ENCODE measurements around the gene CBARP. TPM values are rescaled to one million over a fixed set of nuclear protein-coding genes. Genes with fewer than 3 reads are reported as not detected.

The CBARP gene
- total and polyA plus RNA-seq, 2 of the 13 experiments (the other 11 are each of a cell fraction or from before 2014, with no cell fraction given): 1.2 to 1.4 TPM

DNA sequence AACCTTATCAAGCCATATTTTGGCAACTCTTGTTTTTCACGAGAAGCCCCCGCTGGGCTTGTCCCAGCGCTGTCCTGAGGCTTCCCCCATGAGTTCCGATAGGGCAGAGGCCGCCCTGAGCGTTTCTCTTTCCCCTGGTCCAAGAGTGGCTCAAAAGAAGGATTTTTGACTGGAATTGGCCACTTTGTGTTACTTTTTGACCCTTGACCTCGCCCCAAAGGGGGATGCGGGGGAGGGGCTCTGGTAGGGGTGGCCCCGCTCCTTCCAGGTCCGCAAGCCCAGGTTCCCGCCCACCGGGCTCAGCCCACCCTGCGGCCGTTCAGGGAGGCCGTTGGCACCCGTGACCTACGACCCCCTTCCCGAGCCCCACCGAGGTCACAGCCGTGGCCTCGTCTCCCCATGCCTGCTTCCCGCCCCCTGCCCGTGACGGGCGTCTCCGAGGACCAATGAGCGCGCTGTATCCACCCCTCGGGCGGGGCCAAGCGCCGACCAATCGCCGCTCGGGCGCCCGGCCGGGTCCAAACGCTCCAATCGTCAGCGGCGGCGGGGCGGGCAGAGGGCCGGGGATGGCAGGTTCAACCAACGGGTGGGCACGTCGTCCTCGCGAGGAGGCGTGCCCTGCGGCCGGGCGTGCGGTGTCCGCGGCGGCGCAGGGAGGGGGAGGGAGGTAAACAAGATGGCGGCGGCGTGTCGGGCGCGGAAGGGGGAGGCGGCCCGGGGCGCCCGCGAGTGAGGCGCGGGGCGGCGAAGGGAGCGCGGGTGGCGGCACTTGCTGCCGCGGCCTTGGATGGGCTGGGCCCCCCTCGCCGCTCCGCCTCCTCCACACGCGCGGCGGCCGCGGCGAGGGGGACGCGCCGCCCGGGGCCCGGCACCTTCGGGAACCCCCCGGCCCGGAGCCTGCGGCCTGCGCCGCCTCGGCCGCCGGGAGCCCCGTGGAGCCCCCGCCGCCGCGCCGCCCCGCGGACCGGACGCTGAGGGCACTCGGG, 32.4 kb downstream of the CBARP start, which contains the start of gene STK11 (continued):
- TF ChIP-seq ZNF547 (CRISPR knock-in tag; IDR thresholded peaks at IDR 0.05) (peak; percentile 73; the same call in 1 of the 2 replicates), ETV6 (CRISPR knock-in tag; conservative IDR thresholded peaks at IDR 0.05) (0 out of 2 replicates have a peak, but pooled peaks have one; percentile 61), TCF7 (IDR thresholded peaks at IDR 0.05; ENCODE audit: low read depth) (no peak), RCOR2 (CRISPR knock-in tag; IDR thresholded peaks at IDR 0.05) (no peak), JUND (CRISPR knock-in tag; IDR thresholded peaks at IDR 0.05) (no peak), TGIF2 (CRISPR knock-in tag; IDR thresholded peaks at IDR 0.05) (peak; percentile 29; the same call in 1 of the 2 replicates), MLLT10 (CRISPR knock-in tag; IDR thresholded peaks at IDR 0.05) (no peak), BORCS8-MEF2B (CRISPR knock-in tag; IDR thresholded peaks at IDR 0.05) (peak; percentile 31; the same call in 1 of the 2 replicates), ZNF136 (CRISPR knock-in tag; IDR thresholded peaks at IDR 0.05; ENCODE audit: low read depth) (no peak), ARNT (IDR thresholded peaks at IDR 0.05) (no peak), ZNF839 (CRISPR knock-in tag; IDR thresholded peaks at IDR 0.05; ENCODE audit: borderline replicate concordance) (no peak), NONO (IDR thresholded peaks at IDR 0.05) (no peak), NONO (CRISPR knock-in tag; conservative IDR thresholded peaks at IDR 0.05) (peak; percentile 34; the same call in 1 of the 2 replicates), ZNF777 (CRISPR knock-in tag; IDR thresholded peaks at IDR 0.05) (0 out of 2 replicates have a peak, but pooled peaks have one; percentile 41), YEATS4 (CRISPR knock-in tag; IDR thresholded peaks at IDR 0.05; ENCODE audit: borderline replicate concordance) (peak; percentile 51; the same call in 1 of the 2 replicates), SOX5 (CRISPR knock-in tag; IDR thresholded peaks at IDR 0.05; ENCODE audit: borderline replicate concordance) (peak; percentile 45; the same call in 1 of the 2 replicates), ZNF567 (CRISPR knock-in tag; IDR thresholded peaks at IDR 0.05; ENCODE audit: borderline replicate concordance) (peak; percentile 56; the same call in 1 of the 2 replicates)
- TF ChIP-seq, protein P1, sequence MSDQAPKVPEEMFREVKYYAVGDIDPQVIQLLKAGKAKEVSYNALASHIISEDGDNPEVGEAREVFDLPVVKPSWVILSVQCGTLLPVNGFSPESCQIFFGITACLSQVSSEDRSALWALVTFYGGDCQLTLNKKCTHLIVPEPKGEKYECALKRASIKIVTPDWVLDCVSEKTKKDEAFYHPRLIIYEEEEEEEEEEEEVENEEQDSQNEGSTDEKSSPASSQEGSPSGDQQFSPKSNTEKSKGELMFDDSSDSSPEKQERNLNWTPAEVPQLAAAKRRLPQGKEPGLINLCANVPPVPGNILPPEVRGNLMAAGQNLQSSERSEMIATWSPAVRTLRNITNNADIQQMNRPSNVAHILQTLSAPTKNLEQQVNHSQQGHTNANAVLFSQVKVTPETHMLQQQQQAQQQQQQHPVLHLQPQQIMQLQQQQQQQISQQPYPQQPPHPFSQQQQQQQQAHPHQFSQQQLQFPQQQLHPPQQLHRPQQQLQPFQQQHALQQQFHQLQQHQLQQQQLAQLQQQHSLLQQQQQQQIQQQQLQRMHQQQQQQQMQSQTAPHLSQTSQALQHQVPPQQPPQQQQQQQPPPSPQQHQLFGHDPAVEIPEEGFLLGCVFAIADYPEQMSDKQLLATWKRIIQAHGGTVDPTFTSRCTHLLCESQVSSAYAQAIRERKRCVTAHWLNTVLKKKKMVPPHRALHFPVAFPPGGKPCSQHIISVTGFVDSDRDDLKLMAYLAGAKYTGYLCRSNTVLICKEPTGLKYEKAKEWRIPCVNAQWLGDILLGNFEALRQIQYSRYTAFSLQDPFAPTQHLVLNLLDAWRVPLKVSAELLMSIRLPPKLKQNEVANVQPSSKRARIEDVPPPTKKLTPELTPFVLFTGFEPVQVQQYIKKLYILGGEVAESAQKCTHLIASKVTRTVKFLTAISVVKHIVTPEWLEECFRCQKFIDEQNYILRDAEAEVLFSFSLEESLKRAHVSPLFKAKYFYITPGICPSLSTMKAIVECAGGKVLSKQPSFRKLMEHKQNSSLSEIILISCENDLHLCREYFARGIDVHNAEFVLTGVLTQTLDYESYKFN (CRISPR knock-in tag; conservative IDR thresholded peaks at IDR 0.05): peak; percentile 87
- TF ChIP-seq, protein P2, sequence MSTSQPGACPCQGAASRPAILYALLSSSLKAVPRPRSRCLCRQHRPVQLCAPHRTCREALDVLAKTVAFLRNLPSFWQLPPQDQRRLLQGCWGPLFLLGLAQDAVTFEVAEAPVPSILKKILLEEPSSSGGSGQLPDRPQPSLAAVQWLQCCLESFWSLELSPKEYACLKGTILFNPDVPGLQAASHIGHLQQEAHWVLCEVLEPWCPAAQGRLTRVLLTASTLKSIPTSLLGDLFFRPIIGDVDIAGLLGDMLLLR (CRISPR knock-in tag; IDR thresholded peaks at IDR 0.05): no peak
- TF ChIP-seq, protein P3, sequence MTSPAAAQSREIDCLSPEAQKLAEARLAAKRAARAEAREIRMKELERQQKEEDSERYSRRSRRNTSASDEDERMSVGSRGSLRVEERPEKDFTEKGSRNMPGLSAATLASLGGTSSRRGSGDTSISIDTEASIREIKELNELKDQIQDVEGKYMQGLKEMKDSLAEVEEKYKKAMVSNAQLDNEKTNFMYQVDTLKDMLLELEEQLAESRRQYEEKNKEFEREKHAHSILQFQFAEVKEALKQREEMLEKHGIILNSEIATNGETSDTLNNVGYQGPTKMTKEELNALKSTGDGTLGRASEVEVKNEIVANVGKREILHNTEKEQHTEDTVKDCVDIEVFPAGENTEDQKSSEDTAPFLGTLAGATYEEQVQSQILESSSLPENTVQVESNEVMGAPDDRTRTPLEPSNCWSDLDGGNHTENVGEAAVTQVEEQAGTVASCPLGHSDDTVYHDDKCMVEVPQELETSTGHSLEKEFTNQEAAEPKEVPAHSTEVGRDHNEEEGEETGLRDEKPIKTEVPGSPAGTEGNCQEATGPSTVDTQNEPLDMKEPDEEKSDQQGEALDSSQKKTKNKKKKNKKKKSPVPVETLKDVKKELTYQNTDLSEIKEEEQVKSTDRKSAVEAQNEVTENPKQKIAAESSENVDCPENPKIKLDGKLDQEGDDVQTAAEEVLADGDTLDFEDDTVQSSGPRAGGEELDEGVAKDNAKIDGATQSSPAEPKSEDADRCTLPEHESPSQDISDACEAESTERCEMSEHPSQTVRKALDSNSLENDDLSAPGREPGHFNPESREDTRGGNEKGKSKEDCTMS (CRISPR knock-in tag; conservative IDR thresholded peaks at IDR 0.05): no peak
- TF ChIP-seq, protein P4, sequence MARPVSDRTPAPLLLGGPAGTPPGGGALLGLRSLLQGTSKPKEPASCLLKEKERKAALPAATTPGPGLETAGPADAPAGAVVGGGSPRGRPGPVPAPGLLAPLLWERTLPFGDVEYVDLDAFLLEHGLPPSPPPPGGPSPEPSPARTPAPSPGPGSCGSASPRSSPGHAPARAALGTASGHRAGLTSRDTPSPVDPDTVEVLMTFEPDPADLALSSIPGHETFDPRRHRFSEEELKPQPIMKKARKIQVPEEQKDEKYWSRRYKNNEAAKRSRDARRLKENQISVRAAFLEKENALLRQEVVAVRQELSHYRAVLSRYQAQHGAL (CRISPR knock-in tag; IDR thresholded peaks at IDR 0.05; ENCODE audit: not compliant biosample characterization): no peak
- TF ChIP-seq, protein P5, sequence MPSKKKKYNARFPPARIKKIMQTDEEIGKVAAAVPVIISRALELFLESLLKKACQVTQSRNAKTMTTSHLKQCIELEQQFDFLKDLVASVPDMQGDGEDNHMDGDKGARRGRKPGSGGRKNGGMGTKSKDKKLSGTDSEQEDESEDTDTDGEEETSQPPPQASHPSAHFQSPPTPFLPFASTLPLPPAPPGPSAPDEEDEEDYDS (CRISPR knock-in tag; IDR thresholded peaks at IDR 0.05): peak; percentile 84
